Stimulated activated naive CD8-positive, alpha-beta T cell treated with anti-CD3 and anti-CD28 coated beads, Interleukin-15, amount 100 ng/mL, for 72 hours (primary cell): Measurements from ENCODE around the gene ATXN10.

ENCODE experiments used
- ATAC-seq: fragments of 150-1000 bp; cut with Tn5 transposase; 2 replicates; pipeline ENCODE4 v1.10.0; 2021; ENCODE audit warnings: mild to moderate bottlenecking, moderate library complexity
- DNase-seq, 2 donors: peaks; one replicate each; pipeline ENCODE4 v3.0.0; 2021 to 2022
- H3K27ac Mint-ChIP-seq, 2 donors: one replicate each; pipeline ENCODE4 v1.8.0; 2022; ENCODE audit warnings: mild to moderate bottlenecking in 2 of 2, mixed read lengths in 2 of 2, moderate library complexity in 2 of 2
- H3K27me3 Mint-ChIP-seq: one replicate; pipeline ENCODE4 v1.8.0; 2022; ENCODE audit warnings: mixed read lengths
- H3K4me1 Mint-ChIP-seq: one replicate; pipeline ENCODE4 v1.8.0; 2022; ENCODE audit warnings: mild to moderate bottlenecking, mixed read lengths
- H3K4me3 Mint-ChIP-seq, 2 donors: one replicate each; pipeline ENCODE4 v1.8.0; 2022; ENCODE audit warnings: mild to moderate bottlenecking in 2 of 2, mixed read lengths in 2 of 2, moderate library complexity in 1 of 2
- H3K9me3 Mint-ChIP-seq, 2 donors: one replicate each; pipeline ENCODE4 v1.8.0; 2022; ENCODE audit warnings: mixed read lengths in 2 of 2

The ATXN10 gene

GRCh38 chr22:45843031-45843430 is 171.4 kb downstream of the ATXN10 start:
- Mint-ChIP-seq H3K27ac (no peak overlapping the region), H3K27me3 (no peaks in the 10 kb centered on the region), H3K9me3 (no peaks in the 10 kb centered on the region), H3K4me1 (no peaks in the 10 kb centered on the region), H3K4me3 (no peak overlapping the region)
- ATAC-seq: no peak
- DNase-seq: no peak

GRCh38 chr22:45843986-45844385 is 172.4 kb downstream of the ATXN10 start:
- Mint-ChIP-seq H3K9me3 (peaks cover 2 to 5% of the 10 kb centered on the region in 2 donors), H3K27me3 (no peaks in the 10 kb centered on the region), H3K4me1 (no peaks in the 10 kb centered on the region), H3K27ac (peak overlapping the region in 1 of 2 donors; percentile 89), H3K4me3 (no peak overlapping the region)
- ATAC-seq (no peak), DNase-seq (no peak)

GRCh38 chr22:45845076-45845487 is 173.4 kb downstream of the ATXN10 start:
- no peak for DNase-seq

GRCh38 chr22:45846952-45847351 is 175.3 kb downstream of the ATXN10 start:
- Mint-ChIP-seq H3K27ac (no peak overlapping the region), H3K4me1 (no peaks in the 10 kb centered on the region), H3K4me3 (no peak overlapping the region), H3K9me3 (peaks cover 20 to 32% of the 10 kb centered on the region in 2 donors), H3K27me3 (no peaks in the 10 kb centered on the region)
- no peak for DNase-seq
- no peak for ATAC-seq

More at GRCh38 chr22:45845076-45845487, 173.4 kb downstream of the ATXN10 start:
- Mint-ChIP-seq H3K4me1 (no peaks in the 10 kb centered on the region), H3K4me3 (no peak overlapping the region), H3K27ac (no peak overlapping the region), H3K9me3 (peaks cover 5 to 15% of the 10 kb centered on the region in 2 donors), H3K27me3 (no peaks in the 10 kb centered on the region)
- ATAC-seq: no peak

GRCh38 chr22:45848904-45849303 is 177.3 kb downstream of the ATXN10 start:
- ATAC-seq (no peak), DNase-seq (no peak)
- Mint-ChIP-seq H3K4me3 (no peak overlapping the region), H3K4me1 (no peaks in the 10 kb centered on the region), H3K27me3 (no peaks in the 10 kb centered on the region), H3K27ac (no peak overlapping the region), H3K9me3 (peaks cover 22 to 34% of the 10 kb centered on the region in 2 donors)

- Mint-ChIP-seq H3K27ac (no peak overlapping the region), H3K4me3 (no peak overlapping the region)
Measured at GRCh38 chr22:45852826-45853225, 181.2 kb downstream of the ATXN10 start.

GRCh38 chr22:45855961-45856360 is 184.3 kb downstream of the ATXN10 start:
- no peaks in the 10 kb centered on the region for H3K4me1 Mint-ChIP-seq
- no peaks in the 10 kb centered on the region for H3K27me3 Mint-ChIP-seq
- ATAC-seq: no peak
- no peak overlapping the region for H3K27ac Mint-ChIP-seq
- no peak for DNase-seq
- peaks cover 12 to 18% of the 10 kb centered on the region in 2 donors for H3K9me3 Mint-ChIP-seq
- H3K4me3 Mint-ChIP-seq: no peak overlapping the region

More at GRCh38 chr22:45852826-45853225, 181.2 kb downstream of the ATXN10 start:
- peaks cover 22 to 34% of the 10 kb centered on the region in 2 donors for H3K9me3 Mint-ChIP-seq
- ATAC-seq (no peak), DNase-seq (no peak)
- H3K4me1 Mint-ChIP-seq: no peaks in the 10 kb centered on the region
- H3K27me3 Mint-ChIP-seq: no peaks in the 10 kb centered on the region

GRCh38 chr22:45857519-45857918 is 185.9 kb downstream of the ATXN10 start:
- H3K4me3 Mint-ChIP-seq: no peak overlapping the region
- peaks cover 0 to 17% of the 10 kb centered on the region in 2 donors for H3K9me3 Mint-ChIP-seq
- no peaks in the 10 kb centered on the region for H3K27me3 Mint-ChIP-seq
- ATAC-seq (no peak), DNase-seq (no peak)
- no peaks in the 10 kb centered on the region for H3K4me1 Mint-ChIP-seq
- H3K27ac Mint-ChIP-seq: no peak overlapping the region

- peaks cover 12% of the 10 kb centered on the region for H3K27me3 Mint-ChIP-seq
- H3K27ac Mint-ChIP-seq: no peak overlapping the region
- peaks cover 10% of the 10 kb centered on the region for H3K4me1 Mint-ChIP-seq
- peaks cover 0 to 17% of the 10 kb centered on the region in 2 donors for H3K9me3 Mint-ChIP-seq
- DNase-seq: no peak
- H3K4me3 Mint-ChIP-seq: no peak overlapping the region
- ATAC-seq: no peak
Measured at GRCh38 chr22:45859231-45860161, 187.9 kb downstream of the ATXN10 start.

- H3K27ac Mint-ChIP-seq: peak overlapping the region in 1 of 2 donors; percentile 24
Measured at GRCh38 chr22:45860201-45860600, 188.6 kb downstream of the ATXN10 start.

GRCh38 chr22:45861259-45861658 is 189.6 kb downstream of the ATXN10 start:
- H3K27ac Mint-ChIP-seq: no peak overlapping the region

More at GRCh38 chr22:45860201-45860600, 188.6 kb downstream of the ATXN10 start:
- peaks cover 0 to 17% of the 10 kb centered on the region in 2 donors for H3K9me3 Mint-ChIP-seq
- peaks cover 19% of the 10 kb centered on the region for H3K27me3 Mint-ChIP-seq
- no peak for ATAC-seq
- no peak for DNase-seq
- H3K4me1 Mint-ChIP-seq: peaks cover 17% of the 10 kb centered on the region
- H3K4me3 Mint-ChIP-seq: no peak overlapping the region

GRCh38 chr22:45863981-45864751 is 192.5 kb downstream of the ATXN10 start:
- peaks cover 0 to 17% of the 10 kb centered on the region in 2 donors for H3K9me3 Mint-ChIP-seq
- DNase-seq (peak; percentile 69 to 76), ATAC-seq (peak; percentile 77)
- H3K4me3 Mint-ChIP-seq: peak overlapping the region in 1 of 2 donors; percentile 45
- peaks cover 19% of the 10 kb centered on the region for H3K4me1 Mint-ChIP-seq
- H3K27ac Mint-ChIP-seq: no peak overlapping the region
- H3K27me3 Mint-ChIP-seq: peaks cover 51% of the 10 kb centered on the region

More at GRCh38 chr22:45861259-45861658, 189.6 kb downstream of the ATXN10 start:
- peaks cover 30% of the 10 kb centered on the region for H3K27me3 Mint-ChIP-seq
- peaks cover 19% of the 10 kb centered on the region for H3K4me1 Mint-ChIP-seq
- peaks cover 0 to 17% of the 10 kb centered on the region in 2 donors for H3K9me3 Mint-ChIP-seq
- ATAC-seq (no peak), DNase-seq (no peak)
- H3K4me3 Mint-ChIP-seq: no peak overlapping the region

GRCh38 chr22:45864959-45865476 is 193.4 kb downstream of the ATXN10 start:
- H3K27ac Mint-ChIP-seq: peak overlapping the region in 1 of 2 donors; percentile 7
- H3K4me3 Mint-ChIP-seq: no peak overlapping the region
- peaks cover 57% of the 10 kb centered on the region for H3K27me3 Mint-ChIP-seq

GRCh38 chr22:45865561-45866125 is 194.0 kb downstream of the ATXN10 start:
- peaks cover 0 to 14% of the 10 kb centered on the region in 2 donors for H3K9me3 Mint-ChIP-seq
- no peak overlapping the region for H3K4me3 Mint-ChIP-seq
- peaks cover 62% of the 10 kb centered on the region for H3K27me3 Mint-ChIP-seq
- no peak for ATAC-seq
- H3K4me1 Mint-ChIP-seq: peaks cover 19% of the 10 kb centered on the region
- H3K27ac Mint-ChIP-seq: no peak overlapping the region
- no peak for DNase-seq

More at GRCh38 chr22:45864959-45865476, 193.4 kb downstream of the ATXN10 start:
- no peak for DNase-seq
- peaks cover 19% of the 10 kb centered on the region for H3K4me1 Mint-ChIP-seq
- peaks cover 0 to 16% of the 10 kb centered on the region in 2 donors for H3K9me3 Mint-ChIP-seq
- ATAC-seq: no peak

GRCh38 chr22:45866126-45866645 is 194.6 kb downstream of the ATXN10 start:
- Mint-ChIP-seq H3K27ac (no peak overlapping the region), H3K27me3 (peaks cover 66% of the 10 kb centered on the region), H3K4me1 (peaks cover 19% of the 10 kb centered on the region), H3K9me3 (peaks cover 0 to 16% of the 10 kb centered on the region in 2 donors), H3K4me3 (no peak overlapping the region)
- DNase-seq (no peak), ATAC-seq (no peak)
